ENCODE results near the gene PIAS1. TPM values are rescaled to one million over a fixed set of nuclear protein-coding genes. Genes with fewer than 3 reads are reported as not detected.

The PIAS1 gene
- total and polyA plus RNA-seq, 2 donors (not counting 3 experiments of a cell fraction or from before 2014, with no cell fraction given): 23.7 to 24.2 TPM

DNA sequence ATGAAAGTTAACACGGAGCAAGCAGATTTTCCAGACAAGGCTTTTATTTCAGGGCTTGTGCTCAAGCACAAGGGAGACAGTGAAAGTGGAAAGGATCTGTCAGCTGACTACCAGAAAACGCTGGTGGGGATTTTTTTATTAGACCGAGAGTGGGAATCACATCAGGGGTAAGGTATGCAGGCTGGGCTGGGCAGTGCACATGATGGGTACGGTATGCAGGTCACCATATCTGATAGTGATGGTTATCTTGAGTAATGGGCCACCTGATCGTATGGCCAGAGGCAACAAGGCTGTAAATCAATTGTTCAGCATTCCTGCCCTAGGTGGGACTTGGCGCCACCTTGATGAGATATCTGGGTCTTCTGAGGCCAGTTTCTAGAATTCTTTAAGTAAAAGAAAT lies 36.9 kb upstream of the PIAS1 start:
- Histone ChIP-seq H3K9ac (replicated peaks; ENCODE audit: extremely low read depth, insufficient read depth, low read length) (no peak overlapping the region), H3K4me1 (ENCODE audit: control insufficient read depth, extremely low read depth, insufficient read depth, low read length) (no peaks in the 10 kb centered on the region), H3K27me3 (ENCODE audit: control insufficient read depth in 2 of 2, insufficient read depth in 2 of 2, low read length in 2 of 2) (no peaks in the 10 kb centered on the region), H4K20me1 (replicated peaks; ENCODE audit: control insufficient read depth, extremely low read depth, insufficient read depth, low read length) (no peaks in the 10 kb centered on the region), H3K36me3 (ENCODE audit: control insufficient read depth in 2 of 2, extremely low read depth in 1 of 2, insufficient read depth in 2 of 2, low read length in 2 of 2) (no peaks in the 10 kb centered on the region), H3K9me1 (replicated peaks; ENCODE audit: control insufficient read depth, extremely low read depth, insufficient read depth, low read length) (no peaks in the 10 kb centered on the region), H3K4me2 (ENCODE audit: insufficient read depth, low read length) (no peak overlapping the region), H2AFZ (ENCODE audit: low read depth, low read length) (no peak overlapping the region), H3K4me3 (replicated peaks in 1 of 3; ENCODE audit: insufficient read depth in 1 of 3, low read depth in 1 of 3, low read length in 3 of 3) (no peak overlapping the region), H3K27ac (ENCODE audit: insufficient read depth, low read depth, low read length) (no peak overlapping the region), H3K9me3 (replicated peaks; ENCODE audit: control insufficient read depth, insufficient read depth, low read length) (no peaks in the 10 kb centered on the region), H3K79me2 (ENCODE audit: control insufficient read depth, insufficient read depth, low read length) (no peaks in the 10 kb centered on the region)
- dilution Hi-C loops (cut with MboI; ENCODE audit: extremely low pct_ligation_motif_present, low sequenced_read_pairs) (no loop called here), intact Hi-C loops (cut with micrococcal nuclease) (no loop called here)
- no peak for TF ChIP-seq JUN (IDR thresholded peaks at IDR 0.05; ENCODE audit: borderline replicate concordance, insufficient read depth, insufficient read length, low read depth)
- TF ChIP-seq GATA2 (IDR thresholded peaks at IDR 0.05; ENCODE audit: insufficient read depth, insufficient read length, low read depth, low read length): no peak
- TF ChIP-seq, protein P1, sequence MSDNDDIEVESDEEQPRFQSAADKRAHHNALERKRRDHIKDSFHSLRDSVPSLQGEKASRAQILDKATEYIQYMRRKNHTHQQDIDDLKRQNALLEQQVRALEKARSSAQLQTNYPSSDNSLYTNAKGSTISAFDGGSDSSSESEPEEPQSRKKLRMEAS (IDR thresholded peaks at IDR 0.05; ENCODE audit: insufficient read depth, insufficient read length): no peak
- TF ChIP-seq FOS (IDR thresholded peaks at IDR 0.05; ENCODE audit: borderline replicate concordance, insufficient read depth, low read length): no peak
- TF ChIP-seq POLR2A (IDR thresholded peaks at IDR 0.05; ENCODE audit: low read depth, low read length): no peak
- TF ChIP-seq MYC (IDR thresholded peaks at IDR 0.05; ENCODE audit: low read depth, low read length): no peak
- TF ChIP-seq POLR2AphosphoS5 (IDR thresholded peaks at IDR 0.05; ENCODE audit: insufficient read depth, low read depth, low read length): no peak
- TF ChIP-seq, protein P2, sequence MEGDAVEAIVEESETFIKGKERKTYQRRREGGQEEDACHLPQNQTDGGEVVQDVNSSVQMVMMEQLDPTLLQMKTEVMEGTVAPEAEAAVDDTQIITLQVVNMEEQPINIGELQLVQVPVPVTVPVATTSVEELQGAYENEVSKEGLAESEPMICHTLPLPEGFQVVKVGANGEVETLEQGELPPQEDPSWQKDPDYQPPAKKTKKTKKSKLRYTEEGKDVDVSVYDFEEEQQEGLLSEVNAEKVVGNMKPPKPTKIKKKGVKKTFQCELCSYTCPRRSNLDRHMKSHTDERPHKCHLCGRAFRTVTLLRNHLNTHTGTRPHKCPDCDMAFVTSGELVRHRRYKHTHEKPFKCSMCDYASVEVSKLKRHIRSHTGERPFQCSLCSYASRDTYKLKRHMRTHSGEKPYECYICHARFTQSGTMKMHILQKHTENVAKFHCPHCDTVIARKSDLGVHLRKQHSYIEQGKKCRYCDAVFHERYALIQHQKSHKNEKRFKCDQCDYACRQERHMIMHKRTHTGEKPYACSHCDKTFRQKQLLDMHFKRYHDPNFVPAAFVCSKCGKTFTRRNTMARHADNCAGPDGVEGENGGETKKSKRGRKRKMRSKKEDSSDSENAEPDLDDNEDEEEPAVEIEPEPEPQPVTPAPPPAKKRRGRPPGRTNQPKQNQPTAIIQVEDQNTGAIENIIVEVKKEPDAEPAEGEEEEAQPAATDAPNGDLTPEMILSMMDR (IDR thresholded peaks at IDR 0.05; ENCODE audit: extremely low read depth in 1 of 2, insufficient read depth in 1 of 2, low read depth in 1 of 2, low read length in 2 of 2): no peak
- no peak for TF ChIP-seq EZH2 (IDR thresholded peaks at IDR 0.05; ENCODE audit: borderline replicate concordance, low read depth, low read length, severe bottlenecking)
- DNase-seq (ENCODE audit: low read depth, low spot score) (no peak), FAIRE-seq (no peak)
- BruUV-seq (replicated peaks): no TSS peak
- ChIA-PET POLR2A (no interaction called here), CTCF (no interaction called here)

All from endothelial cell of umbilical vein (primary cell).